GM03348 (cell line): ENCODE measurements around the gene HIPK2.

ENCODE experiments used
- DNase-seq: peaks from one replicate; pipeline ENCODE4 v3.0.0; 2012; ENCODE audit warnings: low spot score

HIPK2 gene

GRCh38 chr7:139735466-139735865 lies 42.3 kb downstream of the HIPK2 start:
- DNase-seq, result no peak

- peak; percentile 47 for DNase-seq
Measured at GRCh38 chr7:139734395-139734794, 43.4 kb downstream of the HIPK2 start.

DNA sequence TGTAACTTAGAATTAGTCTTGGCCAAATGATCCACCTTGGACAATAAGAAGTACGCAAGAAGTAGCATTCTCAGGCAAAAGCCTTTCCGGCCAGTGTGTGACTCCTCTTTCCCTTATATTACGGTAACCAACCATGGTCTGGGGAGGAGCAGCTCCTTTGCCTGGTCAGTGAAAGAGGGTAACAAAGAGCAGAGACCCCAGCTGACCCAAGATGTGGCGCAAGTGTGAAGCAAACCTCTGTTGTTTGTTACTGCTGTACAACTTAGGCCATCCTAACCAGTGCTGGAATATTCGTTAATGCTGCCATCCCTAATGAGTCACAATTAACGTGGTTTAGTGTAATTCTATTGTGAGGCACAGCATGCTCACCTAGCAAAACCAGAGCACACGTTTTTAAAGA lies 44.0 kb downstream of the HIPK2 start:
- no peak for DNase-seq

GRCh38 chr7:139732471-139733167 lies 45.2 kb downstream of the HIPK2 start:
- no peak for DNase-seq

GRCh38 chr7:139731802-139732470 lies 45.9 kb downstream of the HIPK2 start:
- peak; percentile 75 for DNase-seq

DNA sequence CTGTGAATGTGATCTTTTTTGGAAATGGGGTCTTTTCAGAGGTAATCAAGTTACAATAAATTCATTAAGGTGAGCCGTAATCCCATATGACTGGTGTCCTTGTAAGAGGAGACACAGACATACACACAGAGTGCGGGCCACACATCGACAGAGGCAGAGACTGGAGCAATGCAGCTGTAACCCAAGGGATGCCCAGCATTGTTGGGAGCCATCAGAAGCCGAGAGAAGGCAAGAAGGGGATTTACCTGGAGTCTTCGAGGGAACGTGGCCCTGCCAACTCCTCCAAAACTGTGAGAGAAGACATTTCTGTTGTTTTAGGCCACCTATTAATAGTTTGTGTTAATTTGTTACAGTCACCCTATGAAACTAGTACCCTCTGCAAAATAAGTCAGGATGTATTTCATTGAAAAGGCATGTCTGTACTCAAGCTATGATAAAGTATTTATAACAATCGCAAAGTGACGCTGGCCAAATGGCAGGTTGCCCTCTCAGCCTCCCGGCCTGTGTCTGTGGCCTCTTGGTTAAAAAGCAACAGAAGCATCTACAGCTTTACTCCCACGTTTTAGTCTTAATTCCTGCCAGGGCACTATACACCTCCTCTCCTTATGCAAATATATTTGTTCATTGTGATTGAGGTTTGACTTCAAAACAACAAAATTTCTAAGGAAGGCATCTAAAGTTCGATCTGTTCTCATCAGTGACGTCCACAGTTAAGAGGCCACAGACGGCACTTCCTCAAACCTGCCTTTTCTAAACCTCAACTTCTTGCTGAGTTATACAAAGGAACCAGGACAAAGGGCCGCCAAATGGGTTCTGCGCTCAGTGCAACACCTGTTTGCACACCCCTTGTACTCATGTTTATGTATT lies 46.8 kb downstream of the HIPK2 start:
- DNase-seq, result peak; percentile 31

DNA sequence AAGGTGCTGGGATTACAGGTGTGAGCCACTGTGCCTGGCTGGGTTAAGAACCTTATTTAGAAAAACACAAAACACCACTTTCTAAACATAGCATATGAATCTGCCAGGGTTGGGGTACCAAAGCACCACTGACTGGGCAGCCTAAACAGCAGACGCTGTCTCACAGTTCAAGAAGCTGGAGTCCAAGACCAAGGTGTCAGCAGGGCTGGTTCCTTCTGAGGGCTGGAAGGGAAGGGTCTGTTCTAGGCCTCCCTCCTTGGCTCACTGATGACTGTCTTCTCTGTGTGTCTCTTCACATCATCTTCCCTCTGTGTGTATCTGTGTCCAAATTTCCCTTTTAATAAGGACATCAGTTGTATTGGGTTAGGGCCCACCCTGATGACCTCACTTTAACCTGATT lies 49.6 kb downstream of the HIPK2 start:
- no peak for DNase-seq

DNA sequence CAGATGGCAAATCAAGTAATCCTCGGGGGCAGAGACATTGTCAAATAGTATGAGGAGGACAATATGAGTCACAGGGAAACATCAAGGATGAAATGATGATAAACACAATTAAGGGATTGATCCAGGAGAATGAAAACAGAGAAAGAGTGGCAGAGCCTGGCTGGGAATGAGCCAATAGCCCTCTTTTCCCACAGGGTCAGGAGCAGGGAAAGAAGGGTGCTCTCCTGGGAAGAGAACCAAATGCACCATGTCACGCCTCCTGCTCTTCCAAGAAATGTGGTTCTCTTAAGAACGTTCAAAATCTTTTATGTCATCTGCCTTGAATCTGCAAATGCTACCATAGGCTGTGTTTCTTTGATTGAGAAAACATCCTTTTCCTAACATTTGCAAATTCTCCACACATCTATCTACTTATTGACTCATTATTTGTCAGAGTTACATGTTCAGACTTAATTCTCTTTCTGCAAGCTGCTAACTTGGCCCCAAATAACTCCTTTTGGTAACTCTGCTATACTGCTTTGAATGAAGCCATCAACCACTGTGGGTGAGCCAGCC lies 50.6 kb downstream of the HIPK2 start:
- peak; percentile 24 for DNase-seq

DNA sequence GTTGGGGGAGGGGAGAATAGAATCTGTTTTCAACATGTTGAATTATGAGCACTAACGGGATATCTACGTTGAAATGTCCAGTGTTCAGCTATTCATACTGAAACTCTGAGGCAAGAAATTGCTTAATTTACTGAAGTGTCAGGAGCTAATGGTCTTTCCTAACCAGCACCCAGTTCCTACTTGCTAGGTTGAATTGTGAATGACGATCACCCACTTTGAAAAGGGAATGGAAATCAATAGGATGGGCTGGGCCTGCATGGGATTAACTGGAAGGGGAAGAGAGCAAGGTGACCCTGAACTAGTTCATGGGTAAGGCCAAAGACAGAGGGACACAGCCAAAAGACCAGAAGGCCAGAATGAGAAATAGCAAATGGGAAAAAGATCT lies 51.3 kb downstream of the HIPK2 start:
- no peak for DNase-seq

GRCh38 chr7:139725858-139726484 lies 51.8 kb downstream of the HIPK2 start:
- DNase-seq, result no peak

GRCh38 chr7:139725077-139725476 lies 52.7 kb downstream of the HIPK2 start:
- peak; percentile 51 for DNase-seq

DNA sequence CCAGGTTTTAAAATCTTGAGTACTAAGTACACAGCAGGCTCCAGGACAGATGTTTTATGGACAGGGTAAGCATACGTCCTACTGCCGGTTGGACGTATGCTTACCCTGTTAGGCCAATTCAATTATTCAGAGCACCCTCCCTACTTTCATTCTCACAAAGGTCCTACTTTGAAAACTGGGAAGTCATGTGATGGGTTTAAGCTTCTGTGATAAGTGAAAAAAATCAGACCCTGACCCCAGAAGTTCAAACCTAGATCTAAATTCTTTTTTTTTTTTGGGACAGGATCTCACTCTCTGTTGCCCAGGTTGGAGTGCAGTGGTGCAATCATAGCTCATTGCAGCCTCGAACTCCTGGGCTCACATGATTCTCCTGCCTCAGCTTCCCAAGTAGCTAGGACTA lies 55.2 kb downstream of the HIPK2 start:
- no peak for DNase-seq

DNA sequence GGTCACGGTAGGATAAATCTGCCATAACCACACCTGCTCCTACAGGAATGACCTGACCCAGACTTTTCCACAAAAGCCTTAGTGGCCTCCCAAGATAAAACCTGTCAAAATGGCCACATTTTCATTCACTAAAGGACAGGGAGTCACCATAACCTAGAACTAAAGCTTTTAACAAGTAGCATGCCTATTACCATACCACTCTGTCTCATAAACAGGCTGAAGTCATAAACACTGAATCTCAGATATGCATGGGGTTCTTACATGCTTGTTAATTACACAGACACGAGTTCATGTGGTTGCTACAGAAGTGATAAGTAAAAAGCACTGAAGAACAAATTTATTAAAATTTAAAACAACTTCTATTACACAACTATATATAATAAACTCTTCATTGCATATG lies 56.0 kb downstream of the HIPK2 start:
- no peak for DNase-seq

GRCh38 chr7:139721417-139721816 lies 56.4 kb downstream of the HIPK2 start:
- DNase-seq, result no peak

GRCh38 chr7:139720705-139721231 lies 57.0 kb downstream of the HIPK2 start:
- peak; percentile 71 for DNase-seq

- DNase-seq, result no peak
Measured at GRCh38 chr7:139720186-139720585, 57.6 kb downstream of the HIPK2 start.

GRCh38 chr7:139718859-139719258 lies 58.9 kb downstream of the HIPK2 start:
- DNase-seq, result no peak

GRCh38 chr7:139718141-139718540 lies 59.7 kb downstream of the HIPK2 start:
- no peak for DNase-seq

- no peak for DNase-seq
Measured at GRCh38 chr7:139716156-139716942, 61.4 kb downstream of the HIPK2 start.

DNA sequence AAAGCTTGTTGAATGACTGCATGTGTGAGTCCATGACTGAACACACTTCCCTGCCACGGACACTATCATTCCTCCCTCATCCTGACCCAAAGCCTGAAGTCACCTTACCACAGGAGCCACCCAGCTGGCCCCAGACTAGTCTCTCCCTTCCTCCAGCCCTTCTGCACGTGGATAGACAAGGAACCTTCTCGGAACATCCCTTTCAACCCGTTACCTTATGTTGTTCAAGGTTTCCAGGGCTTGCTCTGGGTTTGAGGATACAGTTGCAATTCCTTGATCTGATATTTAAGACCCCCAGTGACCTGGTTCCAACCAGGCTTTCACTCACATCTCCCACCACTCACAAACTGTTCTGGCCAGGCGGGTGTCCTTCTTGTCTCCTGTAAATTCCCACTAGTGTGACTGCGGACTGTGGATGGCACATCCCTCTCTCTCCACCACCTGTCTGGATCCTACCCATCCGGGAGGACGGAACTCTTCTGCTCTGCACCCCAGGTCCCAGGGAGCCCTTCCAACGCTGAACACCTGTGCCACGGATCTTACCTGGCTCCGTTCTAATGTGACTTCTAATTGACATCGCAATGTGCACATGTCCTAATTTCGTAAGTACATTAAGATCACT lies 62.5 kb downstream of the HIPK2 start:
- DNase-seq, result no peak
